Measurements from ENCODE around the gene FARSB.
"Not testable (repeated sequence)": the region's sequence is repeated elsewhere in the genome, so short reads cannot be mapped to it uniquely, and the experiment has no call there.

Gene FARSB

GRCh38 chr2:222655787-222656525, at the start of gene FARSB:
FARSB (minus strand) TSS chr2:222656092; CDS start chr2:222656073, 19 bp downstream.
- FAIRE-seq (peak; percentile 86), DNase-seq (ENCODE audit: insufficient read length, low spot score) (peak; percentile 80)
- peak; percentile 93 for TF ChIP-seq POLR2A (IDR thresholded peaks at IDR 0.05; ENCODE audit: low read depth, low read length)

- FAIRE-seq = no peak
- TF ChIP-seq POLR2A (IDR thresholded peaks at IDR 0.05; ENCODE audit: low read depth, low read length) = no peak
- no peak for DNase-seq (ENCODE audit: insufficient read length, low spot score)
Measured at GRCh38 chr2:222703886-222704285, 48.0 kb upstream of the FARSB start.

- no peak for TF ChIP-seq POLR2A (IDR thresholded peaks at IDR 0.05; ENCODE audit: low read depth, low read length)
- DNase-seq (ENCODE audit: insufficient read length, low spot score) = no peak
- no peak for FAIRE-seq
Measured at GRCh38 chr2:222703091-222703490, 47.2 kb upstream of the FARSB start.

GRCh38 chr2:222701721-222702131, 45.8 kb upstream of the FARSB start:
- no peak for TF ChIP-seq POLR2A (IDR thresholded peaks at IDR 0.05; ENCODE audit: low read depth, low read length)
- DNase-seq (ENCODE audit: insufficient read length, low spot score) (no peak), FAIRE-seq (no peak)

GRCh38 chr2:222701233-222701632, 45.3 kb upstream of the FARSB start:
- FAIRE-seq (no peak), DNase-seq (ENCODE audit: insufficient read length, low spot score) (no peak)
- TF ChIP-seq POLR2A (IDR thresholded peaks at IDR 0.05; ENCODE audit: low read depth, low read length) = no peak

- no peak for TF ChIP-seq POLR2A (IDR thresholded peaks at IDR 0.05; ENCODE audit: low read depth, low read length)
- DNase-seq (ENCODE audit: insufficient read length, low spot score) = no peak
- FAIRE-seq = no peak
Measured at GRCh38 chr2:222698276-222698675, 42.4 kb upstream of the FARSB start.

GRCh38 chr2:222693837-222694236, 37.9 kb upstream of the FARSB start:
- TF ChIP-seq POLR2A (IDR thresholded peaks at IDR 0.05; ENCODE audit: low read depth, low read length) = no peak
- no peak for FAIRE-seq
- DNase-seq (ENCODE audit: insufficient read length, low spot score) = no peak

GRCh38 chr2:222693413-222693812, 37.5 kb upstream of the FARSB start:
- DNase-seq (ENCODE audit: insufficient read length, low spot score); FAIRE-seq: not testable (repeated sequence)

- DNase-seq (ENCODE audit: insufficient read length, low spot score) (peak; percentile 66), FAIRE-seq (peak; percentile 89)
- no peak for TF ChIP-seq POLR2A (IDR thresholded peaks at IDR 0.05; ENCODE audit: low read depth, low read length)
Measured at GRCh38 chr2:222690564-222691200, 34.8 kb upstream of the FARSB start.

GRCh38 chr2:222689322-222689721, 33.4 kb upstream of the FARSB start:
- TF ChIP-seq POLR2A (IDR thresholded peaks at IDR 0.05; ENCODE audit: low read depth, low read length) = no peak
- DNase-seq (ENCODE audit: insufficient read length, low spot score) = no peak
- peak; percentile 43 for FAIRE-seq

- no peak for TF ChIP-seq POLR2A (IDR thresholded peaks at IDR 0.05; ENCODE audit: low read depth, low read length)
- DNase-seq (ENCODE audit: insufficient read length, low spot score) (no peak), FAIRE-seq (no peak)
Measured at GRCh38 chr2:222688917-222689316, 33.0 kb upstream of the FARSB start.

GRCh38 chr2:222686086-222686750, 30.3 kb upstream of the FARSB start:
- TF ChIP-seq POLR2A (IDR thresholded peaks at IDR 0.05; ENCODE audit: low read depth, low read length) = no peak
- FAIRE-seq = no peak
- DNase-seq (ENCODE audit: insufficient read length, low spot score) = no peak

GRCh38 chr2:222683805-222684204, 27.9 kb upstream of the FARSB start:
- no peak for TF ChIP-seq POLR2A (IDR thresholded peaks at IDR 0.05; ENCODE audit: low read depth, low read length)
- DNase-seq (ENCODE audit: insufficient read length, low spot score) = no peak
- FAIRE-seq = no peak

GRCh38 chr2:222677981-222678380, 22.1 kb upstream of the FARSB start:
- no peak for DNase-seq (ENCODE audit: insufficient read length, low spot score)
- FAIRE-seq = no peak
- TF ChIP-seq POLR2A (IDR thresholded peaks at IDR 0.05; ENCODE audit: low read depth, low read length) = no peak

GRCh38 chr2:222673883-222674282, 18.0 kb upstream of the FARSB start:
- DNase-seq (ENCODE audit: insufficient read length, low spot score) (no peak), FAIRE-seq (no peak)
- TF ChIP-seq POLR2A (IDR thresholded peaks at IDR 0.05; ENCODE audit: low read depth, low read length) = no peak
